Keratinocyte (primary cell): ENCODE measurements around the gene EPHB2. TPM values are rescaled to one million over a fixed set of nuclear protein-coding genes. Genes with fewer than 3 reads are reported as not detected.

ENCODE experiments used
- DNase-seq: peaks from one replicate; pipeline ENCODE4 v3.0.0-alpha.2; 2011; ENCODE audit warnings: low read depth, missing footprints, low spot score
- FAIRE-seq: peaks from 2 replicates; lab custom pipeline; 2011; peaks lifted over from hg19 to GRCh38; lab: Jason Lieb, UNC
- H2AFZ ChIP-seq: 2 replicates; pipeline ENCODE4 v1.6.0; 2012; ENCODE audit warnings: low read length, control low read depth, inconsistent platforms; ENCODE audit not compliant: control insufficient read depth
- H3K27ac ChIP-seq: 2 replicates; pipeline ENCODE4 v1.5.1; 2011; ENCODE audit warnings: low read length; ENCODE audit not compliant: control insufficient read depth, insufficient read depth
- H3K27me3 ChIP-seq: 3 replicates; pipeline ENCODE4 v1.6.0; 2011; ENCODE audit warnings: low read length; ENCODE audit not compliant: control insufficient read depth, insufficient read depth; ENCODE audit errors: extremely low read depth
- H3K36me3 ChIP-seq, 2 experiments: 2 replicates in 1 of 2; 3 replicates in 1 of 2; pipeline ENCODE4 v1.5.1; 2011; ENCODE audit warnings: low read length in 2 of 2, mild to moderate bottlenecking in 1 of 2; ENCODE audit not compliant: control insufficient read depth in 2 of 2, insufficient read depth in 2 of 2; ENCODE audit errors: extremely low read depth in 1 of 2
- H3K4me1 ChIP-seq: 3 replicates; pipeline ENCODE4 v1.5.1; 2011; ENCODE audit warnings: low read length; ENCODE audit not compliant: control insufficient read depth, insufficient read depth; ENCODE audit errors: extremely low read depth
- H3K4me2 ChIP-seq: 3 replicates; pipeline ENCODE4 v1.6.0; 2011; ENCODE audit warnings: low read depth, low read length; ENCODE audit not compliant: control insufficient read depth, insufficient read depth; ENCODE audit errors: extremely low read depth
- H3K4me3 ChIP-seq, 3 experiments: fragments of 200-600 bp in 1 of 3; sonication (generic) in 1 of 3; 2 replicates in 2 of 3; 3 replicates in 1 of 3; pipeline ENCODE4 v1.5.1; 2011 to 2016; ENCODE audit warnings: low read length in 3 of 3, mild to moderate bottlenecking in 3 of 3, control low read depth in 2 of 3, inconsistent platforms in 1 of 3, low read depth in 1 of 3, mixed read lengths in 1 of 3, mixed run types in 1 of 3, moderate library complexity in 1 of 3; ENCODE audit not compliant: control insufficient read depth in 2 of 3, insufficient read depth in 2 of 3; ENCODE audit errors: extremely low read depth in 1 of 3
- H3K79me2 ChIP-seq: 2 replicates; pipeline ENCODE4 v1.6.0; 2012; ENCODE audit warnings: low read length; ENCODE audit not compliant: control insufficient read depth, insufficient read depth
- H3K9ac ChIP-seq: 3 replicates; pipeline ENCODE4 v1.6.0; 2011; ENCODE audit warnings: low read length; ENCODE audit not compliant: control insufficient read depth, insufficient read depth; ENCODE audit errors: extremely low read depth
- H3K9me1 ChIP-seq: 3 replicates; pipeline ENCODE4 v1.6.0; 2011; ENCODE audit warnings: low read length; ENCODE audit not compliant: control insufficient read depth, insufficient read depth; ENCODE audit errors: extremely low read depth
- H3K9me3 ChIP-seq: 2 replicates; pipeline ENCODE4 v1.5.1; 2012; ENCODE audit warnings: low read depth, low read length; ENCODE audit not compliant: control insufficient read depth
- H4K20me1 ChIP-seq: 3 replicates; pipeline ENCODE4 v1.6.0; 2011; ENCODE audit warnings: low read length; ENCODE audit not compliant: control insufficient read depth, insufficient read depth; ENCODE audit errors: extremely low read depth
- EZH2 ChIP-seq: IDR thresholded peaks from one replicate; pipeline ENCODE4 v1.6.1; 2012; ENCODE audit warnings: inconsistent platforms, mild to moderate bottlenecking, low read length, moderate library complexity
- dilution Hi-C: fragments of 300-500 bp; cut with MboI; formaldehyde crosslinking; loops from one replicate; pipeline ENCODE4 v1.7.0; 2020; ENCODE audit warnings: low sequenced_read_pairs; ENCODE audit not compliant: extremely low pct_ligation_motif_present
- polyA plus RNA-seq, 5 experiments: library from polyadenylated mRNA; depleted of rRNA in 3 of 5; stranded (reverse) in 3 of 5; stranded (forward) in 1 of 5; unstranded in 1 of 5; fragments of >200 nt; gene quantifications; 1 replicate in 1 of 5; 2 replicates in 3 of 5; 3 replicates in 1 of 5; pipeline versions ENCODE4 v1.2.1 to v1.2.3, GENCODE V29; 2011 to 2012; ENCODE audit warnings: missing spikeins in 2 of 5, low read depth in 1 of 5, low replicate concordance in 1 of 5
- TF ChIP-seq, protein P1 (sequence below), 3 experiments: IDR thresholded peaks in 1 of 3; conservative IDR thresholded peaks in 1 of 3; optimal IDR thresholded peaks in 1 of 3; 2 replicates in 2 of 3; 3 replicates in 1 of 3; pipeline versions ENCODE3 to v1.5.1; 2011; ENCODE audit warnings: low read length in 3 of 3, mild to moderate bottlenecking in 3 of 3, moderate library complexity in 2 of 3, control low read depth in 1 of 3, inconsistent platforms in 1 of 3; ENCODE audit not compliant: insufficient read depth in 2 of 3; ENCODE audit errors: extremely low read depth in 1 of 3

The EPHB2 gene
- polyA plus RNA-seq, 1 donor (not counting 4 experiments of a cell fraction or from before 2014, with no cell fraction given): 0.10 TPM

DNA sequence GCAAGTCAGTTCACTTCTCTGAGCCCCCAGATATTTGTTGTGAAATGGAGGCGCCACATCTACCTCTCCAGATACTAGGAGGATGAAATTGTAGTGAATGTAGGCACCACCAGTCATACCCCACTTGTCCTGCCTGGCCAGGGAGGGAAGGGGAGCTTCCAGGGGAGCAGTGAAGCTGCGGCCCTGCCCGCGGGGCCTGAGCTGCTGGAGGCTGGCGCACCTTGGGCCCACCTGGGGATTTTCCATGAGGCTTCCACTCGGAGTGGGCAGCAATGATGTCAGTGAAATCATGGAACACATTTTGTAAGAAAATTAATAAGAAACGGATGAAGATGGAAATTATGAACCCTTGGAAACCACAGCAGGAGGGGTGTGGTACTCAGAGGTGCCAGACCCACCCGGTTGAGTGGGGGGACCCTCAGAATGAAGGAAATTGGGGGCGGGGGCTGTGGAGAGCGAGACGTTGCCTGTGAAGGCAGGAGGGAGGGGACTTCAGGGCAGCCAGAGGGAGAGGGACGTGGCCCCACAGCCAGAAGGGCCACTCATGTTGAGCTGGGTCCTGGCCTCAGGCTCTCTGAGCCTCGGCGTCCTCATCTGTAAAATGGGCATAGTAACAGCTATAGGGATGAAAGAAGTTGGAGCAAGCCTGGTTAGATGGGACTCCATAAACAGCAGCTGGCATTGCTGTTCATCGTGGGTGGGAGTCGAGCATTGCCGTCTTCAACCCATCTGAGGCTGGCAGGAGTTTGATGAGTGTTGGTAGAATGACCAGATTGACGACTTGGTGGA, 101.6 kb downstream of the EPHB2 start:
- dilution Hi-C loops: no loop called here
- no peak overlapping the region for H3K27ac ChIP-seq
- no peak overlapping the region for H2AFZ ChIP-seq
- H3K9me3 ChIP-seq: no peaks in the 10 kb centered on the region
- peaks cover 17% of the 10 kb centered on the region for H3K4me1 ChIP-seq
- no peak overlapping the region for H3K4me3 ChIP-seq
- no peaks in the 10 kb centered on the region for H3K36me3 ChIP-seq
- no peaks in the 10 kb centered on the region for H3K9me1 ChIP-seq
- H4K20me1 ChIP-seq: no peaks in the 10 kb centered on the region
- no peaks in the 10 kb centered on the region for H3K27me3 ChIP-seq
- FAIRE-seq: no peak
- no peak overlapping the region for H3K4me2 ChIP-seq
- TF ChIP-seq EZH2: no peak
- TF ChIP-seq, protein P1, sequence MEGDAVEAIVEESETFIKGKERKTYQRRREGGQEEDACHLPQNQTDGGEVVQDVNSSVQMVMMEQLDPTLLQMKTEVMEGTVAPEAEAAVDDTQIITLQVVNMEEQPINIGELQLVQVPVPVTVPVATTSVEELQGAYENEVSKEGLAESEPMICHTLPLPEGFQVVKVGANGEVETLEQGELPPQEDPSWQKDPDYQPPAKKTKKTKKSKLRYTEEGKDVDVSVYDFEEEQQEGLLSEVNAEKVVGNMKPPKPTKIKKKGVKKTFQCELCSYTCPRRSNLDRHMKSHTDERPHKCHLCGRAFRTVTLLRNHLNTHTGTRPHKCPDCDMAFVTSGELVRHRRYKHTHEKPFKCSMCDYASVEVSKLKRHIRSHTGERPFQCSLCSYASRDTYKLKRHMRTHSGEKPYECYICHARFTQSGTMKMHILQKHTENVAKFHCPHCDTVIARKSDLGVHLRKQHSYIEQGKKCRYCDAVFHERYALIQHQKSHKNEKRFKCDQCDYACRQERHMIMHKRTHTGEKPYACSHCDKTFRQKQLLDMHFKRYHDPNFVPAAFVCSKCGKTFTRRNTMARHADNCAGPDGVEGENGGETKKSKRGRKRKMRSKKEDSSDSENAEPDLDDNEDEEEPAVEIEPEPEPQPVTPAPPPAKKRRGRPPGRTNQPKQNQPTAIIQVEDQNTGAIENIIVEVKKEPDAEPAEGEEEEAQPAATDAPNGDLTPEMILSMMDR (optimal IDR thresholded peaks at IDR 0.05 in 1 of 3, IDR thresholded peaks at IDR 0.05 in 1 of 3, conservative IDR thresholded peaks at IDR 0.05 in 1 of 3; ENCODE audit: extremely low read depth in 1 of 3, insufficient read depth in 2 of 3, low read length in 3 of 3): no peak
- H3K79me2 ChIP-seq: no peaks in the 10 kb centered on the region
- no peak for DNase-seq
- H3K9ac ChIP-seq: no peak overlapping the region

DNA sequence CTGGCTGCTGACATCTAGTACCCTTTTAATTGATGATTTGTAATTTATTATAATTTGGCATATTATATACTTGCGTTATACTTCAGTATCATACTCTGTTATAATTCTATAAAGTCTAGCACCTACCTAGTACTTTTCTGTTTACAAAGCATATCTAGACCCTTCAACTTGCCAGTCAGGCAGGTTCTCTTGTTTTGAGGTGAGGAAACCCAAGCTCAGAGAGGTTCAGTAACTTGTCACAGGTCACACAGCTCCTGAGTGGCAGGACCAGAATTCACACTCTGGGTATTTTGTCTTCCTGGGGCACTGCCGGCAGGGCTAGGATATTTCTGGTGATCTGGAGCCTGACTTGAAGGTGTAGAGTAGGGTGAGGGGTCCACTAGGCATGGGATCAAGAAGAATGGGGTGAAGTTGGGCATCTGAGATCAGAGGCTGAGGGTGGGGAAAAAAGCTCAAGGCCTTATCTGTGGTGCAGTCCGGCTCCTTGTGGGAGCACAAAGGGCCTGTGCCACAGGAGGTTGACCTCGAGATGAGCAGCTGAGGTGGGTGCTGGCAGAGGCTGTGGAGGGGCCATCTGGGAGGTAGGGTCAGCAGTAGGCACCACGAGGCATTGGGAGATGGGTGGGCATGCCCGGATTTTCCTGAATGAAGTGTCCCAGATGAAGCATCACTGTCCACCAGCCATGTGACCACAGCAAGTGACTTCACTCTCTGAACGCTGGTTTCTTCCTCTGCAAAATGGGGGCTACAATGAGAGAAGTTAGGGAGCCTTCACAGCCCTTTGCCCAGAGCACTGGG, 102.6 kb downstream of the EPHB2 start:
- no peak overlapping the region for H2AFZ ChIP-seq
- FAIRE-seq (no peak), DNase-seq (no peak)
- no peaks in the 10 kb centered on the region for H3K36me3 ChIP-seq
- H3K9me1 ChIP-seq: no peaks in the 10 kb centered on the region
- H4K20me1 ChIP-seq: no peaks in the 10 kb centered on the region
- dilution Hi-C loops: no loop called here
- H3K79me2 ChIP-seq: no peaks in the 10 kb centered on the region
- H3K9me3 ChIP-seq: no peaks in the 10 kb centered on the region
- H3K4me3 ChIP-seq: no peak overlapping the region
- no peaks in the 10 kb centered on the region for H3K27me3 ChIP-seq
- H3K9ac ChIP-seq: no peak overlapping the region
- no peak overlapping the region for H3K27ac ChIP-seq
- no peak overlapping the region for H3K4me2 ChIP-seq
- TF ChIP-seq, protein P1 (optimal IDR thresholded peaks at IDR 0.05 in 1 of 3, IDR thresholded peaks at IDR 0.05 in 1 of 3, conservative IDR thresholded peaks at IDR 0.05 in 1 of 3; ENCODE audit: extremely low read depth in 1 of 3, insufficient read depth in 2 of 3, low read length in 3 of 3): no peak
- TF ChIP-seq EZH2: no peak
- peaks cover 19% of the 10 kb centered on the region for H3K4me1 ChIP-seq
